ENCODE measurements around the gene MAP2K5.

The MAP2K5 gene

DNA sequence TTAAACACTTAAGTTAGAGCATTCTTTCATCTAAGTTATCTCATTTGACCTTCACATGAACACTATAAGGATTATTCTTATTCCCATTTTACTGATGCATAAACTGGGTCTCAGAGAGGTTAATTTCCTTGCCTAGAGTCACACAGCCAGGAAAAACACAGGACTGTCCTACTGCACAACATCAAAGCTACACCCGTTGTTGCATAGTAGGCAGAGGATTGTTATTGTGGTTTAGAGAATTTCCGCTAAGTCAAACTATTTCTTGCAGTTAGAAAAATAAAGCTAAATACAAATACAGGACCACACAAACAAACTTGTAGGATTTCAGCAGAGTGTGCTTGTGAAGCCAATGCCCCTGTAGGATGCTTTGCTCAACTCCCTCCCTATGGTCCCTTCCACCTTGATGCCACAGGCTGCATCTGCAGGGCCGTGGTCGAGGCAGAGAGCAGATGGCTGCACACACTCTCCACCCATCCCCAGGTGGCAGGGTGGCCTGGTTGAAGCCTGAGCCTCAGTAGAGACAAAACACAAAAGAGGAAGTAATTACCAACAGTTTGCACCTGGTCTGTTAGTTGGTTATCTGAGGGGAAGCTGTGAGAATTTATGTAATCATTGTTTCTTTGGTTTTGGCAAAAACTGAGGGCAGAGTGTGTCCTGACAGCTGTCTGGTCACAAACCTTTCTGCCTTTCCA, 241.7 kb downstream of the MAP2K5 start:
- DNase-seq (ENCODE audit: low spot score) = peak; percentile 9

DNA sequence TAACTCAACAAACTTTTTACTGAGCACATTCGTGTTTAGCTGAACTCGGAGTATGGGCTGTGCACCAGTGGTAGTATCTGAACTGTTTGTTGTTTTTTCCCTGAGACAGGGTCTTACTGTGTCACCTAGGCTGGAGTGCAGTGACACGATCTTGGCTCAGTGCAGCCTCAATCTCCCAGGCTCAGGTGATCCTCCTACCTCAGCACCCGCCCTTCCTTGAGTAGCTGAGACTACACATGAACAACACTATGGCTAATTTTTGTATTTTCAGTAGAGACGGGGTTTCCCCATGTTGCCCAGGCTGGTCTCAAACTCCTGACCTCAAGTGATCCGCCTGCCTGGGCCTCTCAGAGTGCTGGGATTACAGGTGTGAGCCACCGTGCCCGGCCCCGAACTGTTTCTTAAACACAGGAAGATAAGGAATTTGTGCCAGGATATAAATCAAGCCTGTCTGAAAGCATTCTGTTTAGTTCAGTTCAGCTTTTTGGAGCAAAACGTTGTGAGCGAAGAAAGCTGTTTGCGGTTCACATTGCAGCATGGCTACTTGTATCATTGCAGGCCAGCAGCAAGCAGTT, 242.4 kb downstream of the MAP2K5 start:
- no peak for DNase-seq (ENCODE audit: low spot score)

DNA sequence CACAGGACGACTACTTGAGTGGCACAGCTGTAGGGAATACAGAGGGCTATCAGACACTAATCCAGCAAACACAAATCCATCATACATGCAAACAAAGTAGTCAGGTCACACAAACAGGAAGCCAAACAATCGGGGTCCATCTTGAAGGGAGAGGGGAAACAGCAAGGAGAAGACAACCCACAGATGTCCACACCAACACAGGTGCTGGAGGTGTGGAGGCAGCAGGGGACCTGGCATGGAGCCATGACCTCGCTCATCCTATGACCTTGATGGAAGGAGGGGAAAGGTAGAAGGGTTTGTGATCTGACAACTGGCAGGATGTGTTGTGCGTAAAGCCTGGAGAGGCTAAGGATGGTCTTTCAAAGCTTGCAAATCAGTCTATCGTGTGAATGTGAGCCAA, 242.9 kb downstream of the MAP2K5 start:
- no peak for DNase-seq (ENCODE audit: low spot score)

DNA sequence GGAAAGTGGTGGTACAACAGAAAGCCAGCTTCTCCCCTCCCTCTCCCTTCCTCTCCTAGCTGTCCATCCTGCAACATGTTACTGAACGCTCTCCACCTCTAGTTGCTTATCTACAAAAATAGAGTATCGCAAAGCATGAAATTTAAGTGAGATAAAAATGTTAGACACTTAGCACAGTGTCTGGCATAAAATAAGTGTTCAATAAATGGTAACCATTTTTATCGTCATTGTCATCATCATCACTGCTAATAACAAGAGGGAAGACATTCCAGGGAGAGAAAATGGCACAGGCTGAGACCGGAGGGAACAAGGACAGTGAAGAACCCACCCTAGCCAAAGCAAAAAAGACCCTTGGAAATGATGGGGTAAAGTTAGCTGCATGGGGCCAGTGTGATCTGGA, 244.1 kb downstream of the MAP2K5 start:
- no peak for DNase-seq (ENCODE audit: low spot score)

DNA sequence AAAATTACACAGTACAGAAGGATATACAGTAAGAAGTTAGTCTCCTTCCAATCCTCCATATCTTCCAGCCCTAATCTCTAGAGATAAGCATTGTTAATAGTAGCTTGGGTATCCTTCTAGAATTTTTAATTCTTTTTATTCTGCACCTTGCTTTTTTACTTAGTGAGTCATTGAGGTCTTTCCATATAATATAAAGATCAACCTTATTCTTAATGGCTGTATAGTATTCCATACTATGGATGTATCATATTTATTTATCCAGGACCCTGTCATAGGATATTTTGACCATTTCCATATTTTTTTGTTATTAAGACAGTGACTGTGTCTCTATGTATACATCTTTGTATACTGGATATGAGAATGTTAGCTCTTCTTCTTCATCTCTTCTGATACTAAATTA, 246.5 kb downstream of the MAP2K5 start:
- DNase-seq (ENCODE audit: low spot score) = no peak

DNA sequence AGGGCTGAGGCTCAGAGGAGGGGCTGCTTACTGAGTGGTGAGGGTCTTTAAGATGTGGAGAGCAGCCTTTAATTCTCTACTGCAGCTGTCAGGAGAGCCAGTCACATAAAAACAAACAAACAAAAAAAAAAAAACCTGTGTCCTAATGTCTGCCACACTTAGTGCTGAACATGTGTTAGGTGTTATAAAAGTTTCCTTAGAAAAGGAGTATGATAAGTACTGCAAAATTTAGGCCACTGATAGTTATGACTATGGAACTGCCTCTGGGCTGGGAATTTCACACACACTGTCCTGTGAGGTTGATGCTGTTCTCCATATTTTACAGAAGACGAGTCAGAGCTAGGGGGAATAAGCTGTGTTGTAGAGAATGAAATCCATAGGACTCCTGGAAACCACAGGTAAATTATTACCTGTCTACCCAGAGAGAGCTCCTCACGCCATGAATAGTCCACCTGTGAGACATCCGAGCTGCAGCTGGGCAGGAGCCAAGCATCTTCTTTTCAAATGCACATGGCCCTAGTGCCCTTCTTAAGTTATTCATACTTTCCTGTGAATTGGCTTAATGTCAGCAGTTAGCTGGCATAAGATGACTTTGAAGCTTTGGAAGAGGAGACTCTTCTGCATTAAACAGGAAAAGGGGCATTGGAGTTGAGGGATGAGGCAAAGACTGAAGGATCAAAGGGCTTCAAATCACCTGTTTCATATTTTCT, 248.3 kb downstream of the MAP2K5 start:
- DNase-seq (ENCODE audit: low spot score) = no peak

DNA sequence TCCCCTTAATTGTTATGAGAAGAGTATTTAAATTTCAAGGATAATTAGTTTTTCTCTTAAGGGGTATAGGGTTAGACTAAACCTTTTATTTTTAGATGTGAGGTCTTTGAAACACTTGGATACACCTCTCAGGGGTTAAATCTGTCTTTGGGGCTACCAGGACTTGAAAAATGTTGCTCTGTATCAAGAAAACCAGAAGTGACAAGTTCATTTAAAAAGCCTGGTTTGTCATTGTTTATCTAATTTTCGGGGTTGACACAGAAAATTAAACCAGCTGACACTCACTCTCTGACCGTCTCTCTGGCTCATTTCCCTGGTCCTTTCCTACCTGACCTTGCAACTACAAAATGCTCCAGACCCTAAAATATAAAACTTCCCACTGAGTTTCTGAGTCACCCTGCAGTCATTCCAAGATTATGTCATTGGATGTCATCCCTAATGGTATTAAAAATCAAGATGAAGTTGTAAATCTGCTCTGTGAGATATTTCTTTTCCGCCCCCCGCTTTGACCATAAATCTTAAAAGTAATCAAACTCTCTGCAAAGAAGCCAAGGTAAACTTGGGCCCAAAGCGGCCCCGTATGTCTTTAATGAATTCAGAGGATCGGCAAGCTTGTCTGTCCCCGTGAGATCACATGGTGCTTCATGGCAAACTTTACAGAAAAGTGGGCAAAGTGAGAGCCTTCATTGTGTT, 249.9 kb downstream of the MAP2K5 start:
- DNase-seq (ENCODE audit: low spot score) = no peak

DNA sequence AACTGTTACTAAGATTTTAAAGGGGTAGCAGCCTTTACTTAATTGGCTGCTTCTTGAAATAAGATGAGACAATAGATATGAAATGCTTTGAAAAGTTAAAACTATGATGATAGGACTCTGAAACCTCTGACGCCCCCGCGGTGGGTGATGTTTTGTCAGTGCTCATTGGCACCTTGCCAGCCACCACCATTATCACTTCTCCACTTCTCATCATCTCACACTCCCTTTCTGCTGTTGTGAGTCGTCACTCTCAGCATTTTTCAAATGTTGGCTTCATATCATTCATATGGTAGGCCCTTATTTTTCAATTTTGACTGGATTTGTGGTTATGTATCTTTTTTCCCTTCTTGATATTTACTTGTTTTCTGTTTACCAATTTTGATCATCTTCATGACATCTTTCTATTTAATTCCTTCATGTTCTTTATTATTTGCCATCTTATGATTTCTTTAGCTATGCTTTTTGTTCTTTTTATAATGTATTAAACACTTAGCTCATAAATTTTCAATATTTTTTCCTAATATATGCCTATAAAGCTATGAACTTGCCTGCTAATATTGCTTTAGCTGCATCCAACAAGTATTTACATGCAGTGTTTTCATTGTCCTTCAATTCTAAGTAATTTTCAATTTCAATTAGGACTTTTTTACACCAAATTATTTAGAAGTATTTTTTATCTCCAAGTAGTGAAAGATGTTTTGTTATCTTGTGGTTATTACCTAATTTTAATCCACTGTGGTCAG, 252.5 kb downstream of the MAP2K5 start:
- no peak for DNase-seq (ENCODE audit: low spot score)

DNA sequence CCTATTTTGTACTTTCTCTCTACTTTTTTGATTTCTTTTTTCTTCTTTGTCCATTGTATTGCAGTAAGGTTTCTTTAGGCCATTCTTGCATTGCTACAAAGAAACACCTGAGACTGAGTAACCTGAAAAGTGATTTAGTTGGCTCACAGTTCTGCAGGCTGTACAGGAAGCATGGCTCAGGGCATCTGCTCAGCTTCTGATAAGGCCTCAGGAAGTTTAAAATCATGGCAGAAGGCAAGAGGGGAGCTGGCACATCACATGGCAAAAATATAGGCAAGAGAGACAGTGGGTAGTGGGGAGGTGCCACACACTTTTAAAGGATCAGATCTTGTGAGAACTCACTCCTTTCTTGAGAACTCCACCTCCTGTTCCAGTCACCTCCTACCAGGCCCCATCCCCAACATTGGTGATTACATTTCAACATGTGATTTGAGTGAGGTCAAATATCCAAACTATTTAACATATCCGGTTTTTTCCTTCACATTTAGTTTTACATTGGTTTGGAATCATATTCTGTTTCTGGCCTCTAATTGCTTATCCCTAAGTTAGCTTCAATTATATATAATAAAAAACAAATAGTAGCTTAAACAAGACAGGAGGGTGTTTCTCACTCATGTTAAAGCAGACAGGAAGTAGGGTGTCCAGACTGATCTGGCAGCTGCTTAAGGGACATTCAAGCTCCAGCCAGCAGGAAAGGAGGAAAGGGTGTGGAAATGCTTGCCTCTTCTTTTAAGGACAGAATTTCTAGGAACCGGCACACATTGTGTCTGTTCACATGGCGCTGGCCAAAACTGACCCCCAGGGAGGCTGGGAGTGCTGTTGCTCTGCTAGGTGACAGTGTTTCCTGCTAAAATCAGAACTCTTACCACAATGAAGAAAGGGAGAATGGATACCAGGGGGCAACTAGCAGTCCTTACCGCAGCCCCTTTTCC, 254.0 kb downstream of the MAP2K5 start:
- DNase-seq (ENCODE audit: low spot score) = no peak

DNA sequence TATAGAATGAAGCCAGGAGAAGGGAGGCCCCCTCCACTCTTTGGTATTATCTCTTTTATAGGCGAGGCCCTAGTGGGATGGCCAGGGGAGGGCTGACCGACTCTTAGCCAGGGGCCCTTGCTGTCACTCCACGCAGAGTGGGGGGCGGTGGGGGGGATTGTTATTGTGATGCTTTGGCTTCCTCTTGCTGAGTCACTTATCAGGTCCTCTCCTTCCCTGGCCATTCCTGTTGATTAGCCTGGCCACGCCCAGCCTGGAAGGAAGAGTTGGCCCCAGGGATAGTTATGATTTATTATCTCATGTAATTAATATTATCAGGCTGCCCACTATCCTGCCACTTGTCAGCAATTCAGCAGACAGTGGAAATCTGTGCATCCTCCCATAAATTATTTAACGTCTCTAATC, 257.3 kb downstream of the MAP2K5 start:
- DNase-seq (ENCODE audit: low spot score) = no peak

DNA sequence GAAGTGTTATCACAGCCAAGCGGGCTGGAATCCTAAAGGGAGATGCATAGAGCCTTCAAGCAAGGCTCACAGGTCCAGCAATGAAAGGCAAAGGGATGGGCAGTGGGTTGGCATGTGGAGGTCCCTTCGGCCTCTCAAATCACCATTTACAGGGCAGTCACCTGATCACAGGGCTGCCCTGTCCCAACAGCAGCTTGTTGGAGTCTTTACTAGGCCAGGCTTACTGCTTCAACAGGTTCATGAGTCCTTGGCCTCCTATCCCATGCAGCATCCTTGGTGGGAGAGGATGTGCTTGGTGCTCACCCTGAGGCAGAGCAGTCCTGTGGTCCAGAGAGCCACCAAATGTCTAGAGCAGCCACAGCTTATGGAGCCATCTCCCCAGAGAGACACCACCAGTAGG, 258.6 kb downstream of the MAP2K5 start:
- no peak for DNase-seq (ENCODE audit: low spot score)

DNA sequence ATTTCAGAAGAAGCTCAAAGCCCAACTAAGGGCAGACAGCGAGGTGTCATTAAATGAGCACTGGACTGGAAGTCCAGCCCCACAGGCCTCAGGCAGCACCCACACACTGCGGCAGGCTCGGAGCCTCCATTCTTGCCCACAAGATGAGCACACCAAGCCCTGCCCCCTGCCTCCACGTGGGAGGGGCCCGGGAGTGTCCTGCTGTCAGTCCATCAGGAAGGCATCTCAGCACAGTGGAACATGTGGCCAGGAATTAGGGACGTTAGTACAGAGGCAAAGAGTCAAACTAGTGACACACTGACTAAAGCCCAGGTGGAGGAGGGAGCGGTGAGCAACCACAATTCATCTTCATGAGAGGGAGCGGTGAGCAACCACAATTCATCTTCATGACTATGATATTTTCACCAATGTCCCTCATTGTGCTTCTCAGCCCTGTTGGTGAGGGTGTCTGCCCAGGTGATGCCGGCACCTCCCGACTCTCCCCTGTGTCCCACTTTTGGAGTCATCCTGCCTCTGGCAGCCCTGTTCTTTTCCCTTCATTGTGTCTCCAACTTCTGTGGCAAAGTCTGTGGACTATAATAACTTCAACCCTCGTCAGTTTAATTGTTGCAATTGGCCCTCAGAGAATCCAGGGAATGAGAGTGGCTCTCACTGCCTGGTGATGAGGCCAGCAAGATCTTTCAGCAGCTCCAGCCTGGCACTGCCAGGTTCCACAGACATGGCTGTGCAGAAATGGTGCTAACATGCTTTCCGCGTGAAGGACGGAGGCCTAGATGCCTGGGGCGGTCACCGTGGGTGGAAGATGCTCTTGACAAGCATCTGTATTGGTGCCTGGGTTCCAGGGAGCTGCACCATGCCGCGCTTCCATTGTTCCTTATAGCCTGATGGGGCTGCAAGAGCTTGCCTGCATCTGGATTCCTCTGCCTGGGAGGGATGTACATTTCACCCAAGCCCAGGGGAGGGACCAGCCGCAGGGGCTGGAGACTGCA, 259.7 kb downstream of the MAP2K5 start:
- no peak for DNase-seq (ENCODE audit: low spot score)

DNA sequence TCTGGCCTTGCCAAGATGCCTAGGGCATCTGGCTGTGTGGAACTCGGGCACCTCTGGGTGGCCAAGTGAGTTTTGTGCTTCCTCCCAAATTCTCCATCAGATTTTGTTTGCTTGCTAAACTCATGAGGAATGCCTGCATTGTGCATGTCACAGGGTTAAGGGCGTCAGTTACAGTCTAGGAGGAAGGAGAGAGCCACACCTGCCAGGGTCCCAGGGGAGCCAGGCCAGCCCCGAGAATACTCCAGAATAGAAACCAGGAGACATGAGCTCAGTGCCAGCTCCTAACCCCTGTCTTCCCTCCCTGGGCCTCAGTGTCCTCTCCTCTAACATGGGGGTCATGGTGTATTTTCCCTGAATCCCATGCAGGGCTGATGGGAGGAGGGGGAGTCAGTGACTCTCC, 260.8 kb downstream of the MAP2K5 start:
- no peak for DNase-seq (ENCODE audit: low spot score)

DNA sequence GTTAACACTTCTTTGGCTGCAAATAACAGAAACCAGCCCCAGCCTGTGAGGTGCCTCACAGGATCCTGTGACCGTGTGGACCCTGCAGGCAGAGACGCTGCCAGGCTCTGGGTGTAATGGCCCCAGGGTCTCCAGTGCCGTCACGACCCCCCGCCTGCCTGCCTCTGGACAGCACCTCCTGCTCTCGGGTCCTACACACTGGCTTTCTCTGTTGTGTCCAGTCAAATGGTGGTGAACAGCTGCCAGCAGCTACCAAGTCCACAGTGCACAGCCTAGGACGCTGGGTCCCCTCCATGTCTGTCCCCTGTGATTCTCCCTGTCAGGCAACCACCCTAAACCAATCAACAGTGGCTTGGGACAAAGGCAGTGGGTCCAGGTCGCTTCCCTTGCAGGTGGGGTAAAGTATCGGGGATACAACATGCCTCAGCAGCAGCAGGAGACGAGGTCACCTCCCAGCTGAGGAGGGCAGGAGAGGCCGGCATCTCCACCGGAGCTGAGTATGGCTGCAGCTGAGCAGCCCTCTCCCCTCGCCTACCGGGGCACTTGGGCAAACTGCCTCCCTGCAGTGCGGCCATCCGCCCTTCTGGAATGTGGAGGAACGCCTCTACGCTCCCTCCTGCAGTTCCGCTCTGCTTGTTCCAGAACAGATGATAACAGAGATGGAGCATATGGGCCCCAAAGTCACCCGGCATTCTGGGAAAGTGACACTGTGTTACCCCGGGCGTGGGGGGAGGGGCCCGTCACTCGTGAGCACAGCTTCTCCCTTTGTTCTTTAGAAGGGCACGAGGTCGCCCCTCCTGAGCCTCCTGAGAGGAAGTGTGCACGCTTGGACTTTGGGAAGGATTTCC, 261.7 kb downstream of the MAP2K5 start:
- no peak for DNase-seq (ENCODE audit: low spot score)

DNA sequence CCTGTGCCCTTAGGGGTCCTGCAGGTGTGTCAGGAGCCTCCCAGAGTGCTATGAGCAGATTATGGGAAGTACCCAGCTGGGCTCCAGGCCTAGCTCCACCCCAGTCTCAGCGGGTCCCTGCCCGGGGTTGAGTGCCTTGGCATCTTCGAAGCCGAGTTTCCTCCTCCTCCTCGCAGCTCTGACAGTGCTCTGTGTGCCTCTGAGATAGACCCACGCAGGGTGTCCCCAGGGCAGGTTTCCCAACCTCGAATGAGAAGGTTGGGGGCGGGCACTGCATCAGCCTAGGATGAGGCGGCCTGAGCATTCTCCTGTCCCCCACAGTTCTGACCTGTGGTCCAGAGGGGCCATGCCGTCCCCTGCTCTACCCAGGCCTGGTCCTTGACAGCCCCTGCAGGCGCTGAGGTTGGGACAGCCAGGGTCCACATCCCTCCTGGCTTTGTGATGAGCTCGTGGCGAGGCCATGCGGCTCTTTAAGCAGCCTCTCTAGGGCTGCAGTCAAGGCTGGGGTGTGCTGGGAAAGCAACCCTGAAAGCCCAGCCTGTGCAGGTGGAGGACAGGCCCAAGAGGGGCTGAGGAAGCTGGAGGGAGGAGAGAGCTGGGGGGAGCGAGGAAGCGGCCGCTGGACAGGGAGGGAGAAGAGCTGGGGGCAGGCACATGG, 262.6 kb downstream of the MAP2K5 start:
- no peak for DNase-seq (ENCODE audit: low spot score)

DNA sequence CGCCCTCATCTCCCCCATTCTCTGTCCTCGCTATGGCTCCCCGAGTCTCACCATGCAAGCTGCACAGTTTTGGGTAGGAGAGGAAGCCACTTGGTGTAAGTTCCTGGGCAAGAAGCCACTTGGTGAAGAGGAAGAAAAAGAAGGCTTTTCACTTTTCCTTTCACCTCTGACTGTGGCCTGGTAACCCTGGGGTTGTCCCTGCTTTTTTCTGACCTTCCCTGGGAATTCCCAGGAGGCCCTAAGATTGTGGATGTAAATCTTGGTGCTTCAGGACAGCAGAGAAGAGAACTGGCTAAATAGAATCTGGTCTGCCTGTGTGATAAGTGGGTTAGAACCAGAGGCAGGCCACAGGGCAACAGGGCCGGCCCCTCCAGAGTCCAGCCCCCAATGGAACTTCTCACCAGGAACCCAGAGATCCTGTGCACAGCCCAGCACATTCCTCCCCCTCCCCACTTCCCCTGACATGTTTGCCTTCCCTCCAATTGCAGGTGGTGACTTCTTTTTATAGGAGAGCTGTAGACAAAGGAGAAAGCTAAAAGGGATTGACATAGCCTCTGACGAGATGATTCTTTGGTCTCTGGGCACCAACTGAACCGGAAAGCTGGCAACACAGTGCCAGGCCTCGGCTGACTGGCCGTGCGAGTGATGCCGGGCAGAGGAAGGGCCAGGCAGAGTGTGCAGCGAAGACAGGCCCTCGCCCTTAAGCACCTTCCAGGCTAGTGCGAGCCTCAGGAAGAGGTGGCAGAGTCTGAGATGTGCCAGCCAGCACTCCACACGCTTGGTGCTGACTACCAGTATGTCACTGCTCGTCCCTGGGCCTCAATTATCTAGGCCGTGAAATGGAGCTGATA, 263.4 kb downstream of the MAP2K5 start:
- DNase-seq (ENCODE audit: low spot score) = no peak

DNA sequence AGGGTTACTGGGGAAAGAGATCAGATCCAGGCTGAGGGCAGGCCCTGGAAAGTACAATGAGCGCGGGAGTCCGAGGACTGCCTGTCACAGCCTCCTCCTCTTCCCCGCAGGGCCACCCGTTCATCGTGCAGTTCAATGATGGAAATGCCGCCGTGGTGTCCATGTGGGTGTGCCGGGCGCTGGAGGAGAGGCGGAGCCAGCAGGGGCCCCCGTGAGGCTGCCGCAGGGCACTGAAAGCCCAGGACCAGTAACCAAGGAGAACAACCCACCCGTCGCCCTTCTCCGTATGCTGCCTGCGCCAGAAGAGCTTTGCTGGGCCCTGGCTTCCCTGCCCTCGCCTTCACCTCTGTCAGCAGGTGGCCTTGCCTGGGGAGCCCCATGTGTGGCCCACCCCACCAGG, 264.0 kb downstream of the MAP2K5 start:
- DNase-seq (ENCODE audit: low spot score) = no peak
